ENCODE measurements around the gene SCARF1. TPM values are rescaled to one million over a fixed set of nuclear protein-coding genes. Genes with fewer than 3 reads are reported as not detected.
A peak's percentile ranks its signal among the peaks of the same experiment; 100 is the strongest.

SCARF1 gene
- polyA plus RNA-seq, 3 donors: 5.2 to 23.4 (median 6.3) TPM

DNA sequence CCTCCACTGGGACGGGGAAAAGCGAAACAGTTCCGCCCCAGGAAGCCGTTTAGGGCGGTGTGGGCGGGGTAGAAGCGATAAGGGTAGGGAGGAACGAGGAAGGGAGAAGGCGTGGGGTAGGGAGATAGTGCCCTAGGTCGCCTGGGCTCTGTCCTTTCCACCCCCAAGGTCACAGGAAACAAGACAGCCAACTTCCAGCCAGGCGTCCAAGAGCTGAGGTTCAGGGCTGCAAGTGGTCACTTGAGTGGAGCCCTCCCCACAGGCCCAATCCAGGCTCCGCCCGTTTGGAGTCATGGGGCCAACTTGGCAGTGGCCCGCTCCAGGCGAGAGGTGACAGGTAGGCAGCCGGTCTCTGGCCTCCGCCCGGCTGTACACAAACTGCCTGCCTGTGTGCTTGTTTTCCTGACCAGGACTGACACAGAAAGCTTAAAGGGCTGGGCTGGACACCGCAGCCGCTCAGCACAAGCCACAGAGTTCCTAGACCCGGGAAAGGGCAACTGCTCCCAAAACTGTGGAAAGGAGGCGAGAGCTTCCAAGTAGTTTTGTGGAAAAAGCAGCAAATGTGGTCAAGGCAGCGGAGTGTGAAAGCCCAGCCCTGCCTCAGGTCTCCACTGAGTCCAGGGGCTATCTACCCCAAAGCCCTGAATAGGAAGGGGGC lies 4.4 kb upstream of the SCARF1 start, which contains the start of gene RILP:
Gene RILP (minus strand): TSS at position 23 of the 658 bp plus-strand sequence. CDS start 62 bp downstream, outside the sequence.
- H3K4me2 ChIP-seq (replicated peaks; ENCODE audit: extremely low read depth, low read length, poor library complexity, severe bottlenecking): peak within 1 kb of the TSS; percentile 87
- Mint-ChIP-seq H3K27me3 (ENCODE audit: low read depth in 3 of 3) (peaks cover 0 to 13% (median 3%) of the 10 kb centered on the region in 3 donors), H3K9me3 (no peaks in the 10 kb centered on the region), H3K4me3 (peak within 1 kb of the TSS; percentile 82 to 88), H3K4me1 (peaks cover 43% of the 10 kb centered on the region), H3K27ac (peak within 1 kb of the TSS; percentile 74 to 92 (median 87)), H3K36me3 (peaks cover 56 to 68% of the 10 kb centered on the region in 2 donors)
- TF ChIP-seq, protein P1, sequence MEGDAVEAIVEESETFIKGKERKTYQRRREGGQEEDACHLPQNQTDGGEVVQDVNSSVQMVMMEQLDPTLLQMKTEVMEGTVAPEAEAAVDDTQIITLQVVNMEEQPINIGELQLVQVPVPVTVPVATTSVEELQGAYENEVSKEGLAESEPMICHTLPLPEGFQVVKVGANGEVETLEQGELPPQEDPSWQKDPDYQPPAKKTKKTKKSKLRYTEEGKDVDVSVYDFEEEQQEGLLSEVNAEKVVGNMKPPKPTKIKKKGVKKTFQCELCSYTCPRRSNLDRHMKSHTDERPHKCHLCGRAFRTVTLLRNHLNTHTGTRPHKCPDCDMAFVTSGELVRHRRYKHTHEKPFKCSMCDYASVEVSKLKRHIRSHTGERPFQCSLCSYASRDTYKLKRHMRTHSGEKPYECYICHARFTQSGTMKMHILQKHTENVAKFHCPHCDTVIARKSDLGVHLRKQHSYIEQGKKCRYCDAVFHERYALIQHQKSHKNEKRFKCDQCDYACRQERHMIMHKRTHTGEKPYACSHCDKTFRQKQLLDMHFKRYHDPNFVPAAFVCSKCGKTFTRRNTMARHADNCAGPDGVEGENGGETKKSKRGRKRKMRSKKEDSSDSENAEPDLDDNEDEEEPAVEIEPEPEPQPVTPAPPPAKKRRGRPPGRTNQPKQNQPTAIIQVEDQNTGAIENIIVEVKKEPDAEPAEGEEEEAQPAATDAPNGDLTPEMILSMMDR (IDR thresholded peaks at IDR 0.05): no peak
- peak in 1 of 3 donors; percentile 40 for DNase-seq
- H3K4me1 ChIP-seq (ENCODE audit: control insufficient read depth in 1 of 2, insufficient read depth in 2 of 2, low read length in 2 of 2): peaks cover 41 to 52% of the 10 kb centered on the region in 2 donors
- 50% methylated on average over 18 of the region's 23 CpGs for WGBS (ENCODE audit: insufficient coverage)
- H3K36me3 ChIP-seq (replicated peaks in 1 of 2; ENCODE audit: control insufficient read depth in 1 of 2, insufficient read depth in 2 of 2, low read length in 2 of 2): peaks cover 44 to 45% of the 10 kb centered on the region in 2 donors
- intact Hi-C loops (cut with micrococcal nuclease): loop anchor here (2.0 to 10.0 kb wide), 7 partner anchors 21 to 745 kb away; partner anchors contain the start of genes SLC43A2 (in 1 of the 2) and TLCD2 (in 1 of the 2)
- H3K27ac ChIP-seq (ENCODE audit: low read depth in 1 of 2, low read length in 2 of 2): peak within 1 kb of the TSS; percentile 76 to 90
- peak within 1 kb of the TSS; percentile 63 to 80 (median 66) for H3K4me3 ChIP-seq (replicated peaks in 1 of 3; ENCODE audit: low read depth in 2 of 3, low read length in 3 of 3)
- peak within 1 kb of the TSS; percentile 91 for H3K9ac ChIP-seq (ENCODE audit: insufficient read depth, low read length, poor library complexity, severe bottlenecking)
- H3K9me3 ChIP-seq (replicated peaks in 1 of 2; ENCODE audit: control insufficient read depth in 1 of 2, insufficient read depth in 1 of 2, low read length in 2 of 2): no peaks in the 10 kb centered on the region
- no peaks in the 10 kb centered on the region for H3K27me3 ChIP-seq (ENCODE audit: control insufficient read depth in 2 of 2, insufficient read depth in 2 of 2, low read length in 2 of 2)
- no peaks in the 10 kb centered on the region for H3K79me2 ChIP-seq (ENCODE audit: insufficient read depth, low read length)
- H2AFZ ChIP-seq (ENCODE audit: insufficient read depth, low read depth, low read length, poor library complexity, severe bottlenecking): peak within 1 kb of the TSS; percentile 84
- peaks cover 29% of the 10 kb centered on the region for H4K20me1 ChIP-seq (ENCODE audit: insufficient read depth, low read length)

DNA sequence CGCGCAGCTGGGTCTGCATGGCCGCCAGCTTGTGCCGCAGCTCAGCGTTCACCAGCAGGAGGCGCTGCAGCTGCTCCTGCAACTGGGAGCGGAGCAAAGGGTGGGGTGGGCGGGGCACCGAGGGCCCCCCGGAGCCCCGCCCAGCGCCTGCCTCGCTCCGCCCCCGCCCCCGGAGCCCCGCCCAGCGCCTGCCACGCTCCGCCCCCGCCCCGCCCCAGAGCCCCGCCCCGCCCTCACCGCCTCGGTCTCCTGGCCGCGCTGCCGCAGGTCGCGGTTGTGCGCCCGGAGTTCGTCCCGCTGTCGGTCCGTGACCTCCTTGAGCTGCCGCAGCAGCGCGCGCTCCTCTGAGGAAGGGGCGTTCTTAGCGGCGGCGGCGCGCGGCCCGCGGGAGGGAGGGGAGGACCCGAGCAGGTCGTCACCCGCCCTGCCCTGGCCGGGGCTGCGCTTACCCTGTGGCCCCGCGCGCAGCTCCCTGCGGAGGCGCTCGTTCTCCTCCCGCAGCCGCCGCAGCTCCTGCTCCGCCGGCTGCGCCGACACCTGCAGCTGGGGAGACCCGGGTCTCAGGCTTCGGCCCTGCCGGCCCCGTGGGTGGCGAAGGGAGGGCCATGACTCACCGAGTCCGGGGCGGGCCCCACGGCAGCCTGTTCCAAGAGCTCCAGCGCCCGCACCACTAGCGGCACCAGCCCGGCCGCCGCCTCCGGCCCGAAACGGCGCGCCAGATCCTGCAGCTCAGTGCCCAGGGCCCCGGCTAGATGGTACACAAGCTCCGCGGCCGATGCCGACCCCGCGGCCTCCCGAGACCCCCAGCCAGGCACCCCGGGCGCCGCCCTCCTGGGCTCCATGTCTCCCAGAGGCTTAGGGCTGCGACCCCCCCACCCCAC lies 3.7 kb upstream of the SCARF1 start:
- Mint-ChIP-seq H3K4me3 (peak overlapping the region; percentile 82 to 88), H3K4me1 (peaks cover 50% of the 10 kb centered on the region), H3K27ac (peak overlapping the region in 5 of 7 donors; percentile 45 to 88 (median 74)), H3K36me3 (peaks cover 49 to 60% of the 10 kb centered on the region in 2 donors), H3K9me3 (peaks cover 0 to 2% (median 0%) of the 10 kb centered on the region in 7 donors), H3K27me3 (ENCODE audit: low read depth in 3 of 3) (peaks cover 0 to 17% (median 3%) of the 10 kb centered on the region in 3 donors)
- Histone ChIP-seq H3K36me3 (replicated peaks in 1 of 2; ENCODE audit: control insufficient read depth in 1 of 2, insufficient read depth in 2 of 2, low read length in 2 of 2) (peaks cover 37 to 38% of the 10 kb centered on the region in 2 donors), H3K4me1 (ENCODE audit: control insufficient read depth in 1 of 2, insufficient read depth in 2 of 2, low read length in 2 of 2) (peaks cover 49 to 60% of the 10 kb centered on the region in 2 donors), H3K79me2 (ENCODE audit: insufficient read depth, low read length) (no peaks in the 10 kb centered on the region), H3K9me3 (replicated peaks in 1 of 2; ENCODE audit: control insufficient read depth in 1 of 2, insufficient read depth in 1 of 2, low read length in 2 of 2) (no peaks in the 10 kb centered on the region), H3K4me2 (replicated peaks; ENCODE audit: extremely low read depth, low read length, poor library complexity, severe bottlenecking) (peak overlapping the region; percentile 87), H2AFZ (ENCODE audit: insufficient read depth, low read depth, low read length, poor library complexity, severe bottlenecking) (peak overlapping the region; percentile 84), H3K27ac (ENCODE audit: low read depth in 1 of 2, low read length in 2 of 2) (peak overlapping the region; percentile 76 to 90), H3K27me3 (ENCODE audit: control insufficient read depth in 2 of 2, insufficient read depth in 2 of 2, low read length in 2 of 2) (no peaks in the 10 kb centered on the region), H3K9ac (ENCODE audit: insufficient read depth, low read length, poor library complexity, severe bottlenecking) (peak overlapping the region; percentile 91), H3K4me3 (replicated peaks in 1 of 3; ENCODE audit: low read depth in 2 of 3, low read length in 3 of 3) (peak overlapping the region; percentile 53 to 80 (median 63)), H4K20me1 (ENCODE audit: insufficient read depth, low read length) (peaks cover 23% of the 10 kb centered on the region)
- WGBS (ENCODE audit: insufficient coverage): under 1% methylated on average over 91 of the region's 100 CpGs
- DNase-seq: peak; percentile 93 to 98 (median 96)
- TF ChIP-seq, protein P1 (IDR thresholded peaks at IDR 0.05): peak; percentile 91
- intact Hi-C loops (cut with micrococcal nuclease): loop anchor here (2.0 to 10.0 kb wide), 7 partner anchors 20 to 746 kb away; partner anchors contain the start of genes SLC43A2 (in 1 of the 2) and TLCD2 (in 1 of the 2)

Measured in CD14-positive monocyte (primary cell).